ENCODE measurements around the gene GPR135. TPM values are rescaled to one million over a fixed set of nuclear protein-coding genes. Genes with fewer than 3 reads are reported as not detected.

The GPR135 gene
- polyA plus RNA-seq, 3 donors: 0.43 to 1.3 (median 0.79) TPM

GRCh38 chr14:59429790-59430189 lies 35.4 kb downstream of the GPR135 start:
- no peak overlapping the region for H3K27ac ChIP-seq (ENCODE audit: low read depth, low read length)
- 90 to 91% (median 91%) methylated on average over 4 of the region's 4 CpGs for WGBS, 3 donors

GRCh38 chr14:59428581-59429012 lies 36.6 kb downstream of the GPR135 start:
- WGBS, 3 donors: 54 to 85% (median 70%) methylated on average over 1 of the region's 1 CpG
- no peak overlapping the region for H3K27ac ChIP-seq (ENCODE audit: low read depth, low read length)

GRCh38 chr14:59427653-59428580 lies 37.3 kb downstream of the GPR135 start:
- 67 to 87% (median 73%) methylated on average over 13 of the region's 13 CpGs for WGBS, 3 donors

GRCh38 chr14:59425322-59425935 lies 39.8 kb downstream of the GPR135 start:
- WGBS, 3 donors: 25 to 51% (median 33%) methylated on average over 3 of the region's 3 CpGs
- no peak overlapping the region for H3K27ac ChIP-seq (ENCODE audit: low read depth, low read length)

More at GRCh38 chr14:59427653-59428580, 37.3 kb downstream of the GPR135 start:
- H3K27ac ChIP-seq (ENCODE audit: low read depth, low read length): no peak overlapping the region

GRCh38 chr14:59424341-59425071 lies 40.7 kb downstream of the GPR135 start:
- WGBS, 3 donors: 42 to 60% (median 57%) methylated on average over 4 of the region's 4 CpGs
- H3K27ac ChIP-seq (ENCODE audit: low read depth, low read length): no peak overlapping the region

GRCh38 chr14:59422069-59422881 lies 42.9 kb downstream of the GPR135 start:
- 62 to 73% (median 62%) methylated on average over 7 of the region's 7 CpGs for WGBS, 3 donors
- H3K27ac ChIP-seq (ENCODE audit: low read depth, low read length): no peak overlapping the region

- H3K27ac ChIP-seq (ENCODE audit: low read depth, low read length): no peak overlapping the region
- WGBS, 3 donors: 72 to 84% (median 73%) methylated on average over 2 of the region's 2 CpGs
These were observed 45.9 kb downstream of the GPR135 start for GRCh38 chr14:59419303-59419702.

GRCh38 chr14:59417311-59417710 lies 47.9 kb downstream of the GPR135 start:
- WGBS, 3 donors: 78 to 92% (median 79%) methylated on average over 5 to 6 of the region's 6 CpGs

GRCh38 chr14:59415836-59416602 lies 49.2 kb downstream of the GPR135 start:
- no peak overlapping the region for H3K27ac ChIP-seq (ENCODE audit: low read depth, low read length)
- WGBS, 3 donors: 75 to 89% (median 78%) methylated on average over 5 of the region's 5 CpGs

More at GRCh38 chr14:59417311-59417710, 47.9 kb downstream of the GPR135 start:
- H3K27ac ChIP-seq (ENCODE audit: low read depth, low read length): no peak overlapping the region

Other genes with a start within 250 kb of the GPR135 start
- gene L3HYPDH, start 19.0 kb upstream of the GPR135 start, polyA plus RNA-seq: 10 to 100 TPM; 11.1 to 27.7 (median 20.5) TPM
- gene JKAMP, start 19.1 kb upstream of the GPR135 start, polyA plus RNA-seq: 10 to 100 TPM; 13.3 to 31.9 (median 17.7) TPM
- gene CCDC175, start 111.4 kb upstream of the GPR135 start, polyA plus RNA-seq: not detected

Measured in adipose tissue (tissue), 3 donors.